Measurements from ENCODE around the gene KIRREL3.

The KIRREL3 gene

GRCh38 chr11:126764231-126764630 lies 236.3 kb downstream of the KIRREL3 start:
- no peak for FAIRE-seq
- no peak for DNase-seq (ENCODE audit: insufficient read length, low spot score)
- no peak for TF ChIP-seq CTCF (IDR thresholded peaks at IDR 0.05; ENCODE audit: insufficient read depth, missing control alignments)

GRCh38 chr11:126756855-126757254 lies 243.7 kb downstream of the KIRREL3 start:
- DNase-seq (ENCODE audit: insufficient read length, low spot score): no peak
- TF ChIP-seq CTCF (IDR thresholded peaks at IDR 0.05; ENCODE audit: insufficient read depth, missing control alignments): no peak
- no peak for FAIRE-seq

- no peak for DNase-seq (ENCODE audit: insufficient read length, low spot score)
- no peak for TF ChIP-seq CTCF (IDR thresholded peaks at IDR 0.05; ENCODE audit: insufficient read depth, missing control alignments)
- no peak for FAIRE-seq
These were observed 244.1 kb downstream of the KIRREL3 start for GRCh38 chr11:126756421-126756820.

- FAIRE-seq (no peak), DNase-seq (ENCODE audit: insufficient read length, low spot score) (no peak)
- TF ChIP-seq CTCF (IDR thresholded peaks at IDR 0.05; ENCODE audit: insufficient read depth, missing control alignments): no peak
These were observed 245.0 kb downstream of the KIRREL3 start for GRCh38 chr11:126755526-126755925.

GRCh38 chr11:126754591-126755426 lies 245.8 kb downstream of the KIRREL3 start:
- DNase-seq (ENCODE audit: insufficient read length, low spot score) (no peak), FAIRE-seq (no peak)
- TF ChIP-seq CTCF (IDR thresholded peaks at IDR 0.05; ENCODE audit: insufficient read depth, missing control alignments): no peak

GRCh38 chr11:126753990-126754389 lies 246.6 kb downstream of the KIRREL3 start:
- DNase-seq (ENCODE audit: insufficient read length, low spot score) (no peak), FAIRE-seq (no peak)
- no peak for TF ChIP-seq CTCF (IDR thresholded peaks at IDR 0.05; ENCODE audit: insufficient read depth, missing control alignments)

GRCh38 chr11:126751242-126751641 lies 249.3 kb downstream of the KIRREL3 start:
- DNase-seq (ENCODE audit: insufficient read length, low spot score): no peak
- TF ChIP-seq CTCF (IDR thresholded peaks at IDR 0.05; ENCODE audit: insufficient read depth, missing control alignments): no peak
- no peak for FAIRE-seq

Data from D721Med (cell line).